IMR-90 (cell line): ENCODE data around the gene FCSK. TPM values are rescaled to one million over a fixed set of nuclear protein-coding genes. Genes with fewer than 3 reads are reported as not detected.

Source experiments
- ATAC-seq: fragments of 200-7000 bp; cut with Tn5 transposase; 2 replicates; pipeline ENCODE4 v1.9.1; 2020; ENCODE audit warnings: low read depth, mild to moderate bottlenecking, moderate library complexity
- BruUV-seq: library from RNA; stranded (reverse); fragments of 400-500 nt; replicated peaks from 2 replicates; lab custom pipeline; 2021; lab: Mats Ljungman, UMichigan
- CTCF ChIA-PET: fragments of 300-600 bp; formaldehyde crosslinking; extraction: SDS; loops from one replicate; lab custom pipeline; 2021; ENCODE audit warnings: antibody characterized with exemption; lab: Yijun Ruan, JAX
- POLR2A ChIA-PET: fragments of 300-600 bp; sonication (Branson Sonifier 250); formaldehyde crosslinking; loops from one replicate; lab custom pipeline; 2022; ENCODE audit warnings: antibody characterized with exemption; ENCODE audit not compliant: unreplicated experiment; lab: Charles Lee
- DNase-seq: peaks from one replicate; pipeline ENCODE4 v3.0.0; 2013
- H2AFZ ChIP-seq: replicated peaks from 2 replicates; pipeline ENCODE3; 2013; ENCODE audit warnings: low read length, mild to moderate bottlenecking; ENCODE audit not compliant: poor library complexity
- H2AK5ac ChIP-seq: 2 replicates; pipeline ENCODE4 v1.6.1; 2013; ENCODE audit warnings: low read depth, low read length, inconsistent platforms
- H2AK9ac ChIP-seq: replicated peaks from 2 replicates; pipeline ENCODE3; 2013; ENCODE audit warnings: mild to moderate bottlenecking, low read depth, low read length, moderate library complexity; ENCODE audit not compliant: poor library complexity
- H2BK120ac ChIP-seq: 2 replicates; pipeline ENCODE4 v1.6.1; 2013; ENCODE audit warnings: low read depth, low read length, inconsistent platforms
- H2BK15ac ChIP-seq: 3 replicates; pipeline ENCODE4 v1.6.1; 2013; ENCODE audit warnings: low read depth, low read length, inconsistent platforms
- H2BK20ac ChIP-seq: 2 replicates; pipeline ENCODE4 v1.6.1; 2013; ENCODE audit warnings: low read depth, mild to moderate bottlenecking, inconsistent platforms, low read length, moderate library complexity
- H2BK5ac ChIP-seq: 2 replicates; pipeline ENCODE4 v1.6.1; 2013; ENCODE audit warnings: mild to moderate bottlenecking, low read depth, low read length, inconsistent platforms; ENCODE audit not compliant: poor library complexity, severe bottlenecking
- H3K14ac ChIP-seq: replicated peaks from 2 replicates; pipeline ENCODE4 v1.6.1; 2013; ENCODE audit warnings: low read depth, low read length, inconsistent platforms
- H3K18ac ChIP-seq: 2 replicates; pipeline ENCODE4 v1.6.1; 2013; ENCODE audit warnings: low read depth, low read length, control low read depth
- H3K23ac ChIP-seq: 2 replicates; pipeline ENCODE4 v1.6.1; 2013; ENCODE audit warnings: low read depth, low read length, inconsistent platforms
- H3K27ac ChIP-seq: 2 replicates; pipeline ENCODE4 v1.5.1; 2013; ENCODE audit warnings: mild to moderate bottlenecking, control low read depth, low read length; ENCODE audit not compliant: insufficient read depth
- H3K27me3 ChIP-seq: 2 replicates; pipeline ENCODE4 v1.6.1; 2013; ENCODE audit warnings: low read length; ENCODE audit not compliant: control insufficient read depth, insufficient read depth
- H3K36me3 ChIP-seq: 2 replicates; pipeline ENCODE4 v1.6.1; 2013; ENCODE audit warnings: low read length, mixed read lengths; ENCODE audit not compliant: control insufficient read depth, insufficient read depth
- H3K4ac ChIP-seq: 2 replicates; pipeline ENCODE4 v1.6.1; 2013; ENCODE audit warnings: low read depth, low read length, inconsistent platforms
- H3K4me1 ChIP-seq: 2 replicates; pipeline ENCODE4 v1.6.1; 2013; ENCODE audit warnings: low read length, mixed read lengths; ENCODE audit not compliant: control insufficient read depth, insufficient read depth
- H3K4me2 ChIP-seq: 2 replicates; pipeline ENCODE4 v1.6.1; 2013; ENCODE audit warnings: low read depth, mild to moderate bottlenecking, control low read depth, low read length, moderate library complexity
- H3K4me3 ChIP-seq: 2 replicates; pipeline ENCODE4 v1.5.1; 2013; ENCODE audit warnings: low read depth, mild to moderate bottlenecking, control low read depth, low read length, moderate library complexity; ENCODE audit not compliant: insufficient read depth
- H3K56ac ChIP-seq: 2 replicates; pipeline ENCODE4 v1.6.1; 2013; ENCODE audit warnings: low read length, inconsistent platforms; ENCODE audit not compliant: insufficient read depth; ENCODE audit errors: extremely low read depth
- H3K79me1 ChIP-seq, 2 experiments: 2 replicates each; pipeline ENCODE4 v1.6.1; 2013; ENCODE audit warnings: low read length in 2 of 2, inconsistent platforms in 1 of 2, low read depth in 1 of 2
- H3K9ac ChIP-seq: 2 replicates; pipeline ENCODE4 v1.6.1; 2013; ENCODE audit warnings: low read depth, low read length, control low read depth
- H3K9me1 ChIP-seq: 2 replicates; pipeline ENCODE4 v1.6.1; 2013; ENCODE audit warnings: low read length, inconsistent platforms; ENCODE audit not compliant: insufficient read depth
- H3K9me3 ChIP-seq: 2 replicates; pipeline ENCODE4 v1.6.1; 2013; ENCODE audit warnings: low read length; ENCODE audit not compliant: control insufficient read depth, insufficient read depth
- H4K20me1 ChIP-seq: 2 replicates; pipeline ENCODE4 v1.6.1; 2013; ENCODE audit warnings: low read length, inconsistent platforms; ENCODE audit not compliant: insufficient read depth
- H4K5ac ChIP-seq: 2 replicates; pipeline ENCODE4 v1.6.1; 2013; ENCODE audit warnings: mild to moderate bottlenecking, low read depth, low read length, control low read depth
- H4K8ac ChIP-seq, 2 experiments: 2 replicates each; pipeline ENCODE4 v1.6.1; 2013; ENCODE audit warnings: low read depth in 2 of 2, low read length in 2 of 2, control low read depth in 1 of 2, inconsistent platforms in 1 of 2
- H4K91ac ChIP-seq: 2 replicates; pipeline ENCODE4 v1.6.1; 2013; ENCODE audit warnings: low read depth, low read length, inconsistent platforms; ENCODE audit not compliant: insufficient read depth
- BHLHE40 ChIP-seq: fragments of 150-350 bp; IDR thresholded peaks from 2 replicates; pipeline ENCODE4 v1.6.1; 2016; ENCODE audit warnings: mild to moderate bottlenecking, low read depth, low read length
- CEBPB ChIP-seq: IDR thresholded peaks from 2 replicates; pipeline ENCODE4 v1.6.1; 2012; ENCODE audit warnings: low read depth, low read length, improper control_type of control experiment
- CHD1 ChIP-seq: IDR thresholded peaks from 2 replicates; pipeline ENCODE4 v1.6.1; 2012; ENCODE audit warnings: low read depth, low read length, improper control_type of control experiment
- CTCF ChIP-seq: conservative IDR thresholded peaks from 2 replicates; pipeline ENCODE4 v1.5.1; 2012; ENCODE audit warnings: mild to moderate bottlenecking, low read depth, low read length, improper control_type of control experiment
- FOS ChIP-seq: fragments of 150-350 bp; IDR thresholded peaks from 2 replicates; pipeline ENCODE4 v1.6.1; 2016; ENCODE audit warnings: low read depth, low read length
- MAZ ChIP-seq: IDR thresholded peaks from 2 replicates; pipeline ENCODE4 v1.6.1; 2012; ENCODE audit warnings: low read depth, mild to moderate bottlenecking, low read length, improper control_type of control experiment, moderate library complexity, borderline replicate concordance
- MXI1 ChIP-seq: IDR thresholded peaks from 2 replicates; pipeline ENCODE4 v1.6.1; 2012; ENCODE audit warnings: low read depth, mild to moderate bottlenecking, low read length, moderate library complexity, borderline replicate concordance
- NFE2L2 ChIP-seq: fragments of 150-350 bp; IDR thresholded peaks from 2 replicates; pipeline ENCODE4 v1.6.1; 2016; ENCODE audit warnings: low read depth, mild to moderate bottlenecking, low read length
- POLR2A ChIP-seq: IDR thresholded peaks from 2 replicates; pipeline ENCODE4 v1.6.1; 2012; ENCODE audit warnings: mild to moderate bottlenecking, low read depth, low read length
- RAD21 ChIP-seq: IDR thresholded peaks from 2 replicates; pipeline ENCODE4 v1.6.1; 2012; ENCODE audit warnings: low read length, improper control_type of control experiment
- RCOR1 ChIP-seq: IDR thresholded peaks from 2 replicates; pipeline ENCODE4 v1.6.1; 2012; ENCODE audit warnings: mild to moderate bottlenecking, low read length, improper control_type of control experiment; ENCODE audit not compliant: insufficient replicate concordance
- SMC3 ChIP-seq: fragments of 150-350 bp; IDR thresholded peaks from 2 replicates; pipeline ENCODE4 v1.6.1; 2016; ENCODE audit warnings: low read depth, mild to moderate bottlenecking, antibody characterized with exemption, low read length, moderate library complexity
- WGBS, 2 experiments: methylation state at CpG; one replicate each; pipeline versions ENCODE4 v1.1.5 to v1.1.7; 2013; ENCODE audit warnings: missing lambda C conversion rate in 2 of 2; ENCODE audit not compliant: insufficient read length in 1 of 2; ENCODE audit errors: extremely low coverage in 2 of 2; 5-methylcytosine and 5-hydroxymethylcytosine counted together
- dilution Hi-C: fragments of 300-500 bp; cut with HindIII; formaldehyde crosslinking; loops from one replicate; pipeline ENCODE4 v1.14.3; 2018; ENCODE audit warnings: low sequenced_read_pairs; ENCODE audit not compliant: unreplicated experiment
- in situ Hi-C: fragments of 300-500 bp; cut with MboI; formaldehyde crosslinking; loops from 3 replicates; pipeline ENCODE4 v1.14.3; 2019; ENCODE audit warnings: low sequenced_read_pairs, inconsistent platforms, mixed read lengths
- intact Hi-C: fragments of 100-400 bp; cut with micrococcal nuclease; formaldehyde crosslinking; loops from 2 replicates; pipeline ENCODE4 v1.10.0; 2022
- polyA plus RNA-seq, 3 experiments: library from polyadenylated mRNA; depleted of rRNA; stranded (reverse); fragments of >200 nt; gene quantifications; 2 replicates each; pipeline ENCODE4 v1.2.3, GENCODE V29; 2012; ENCODE audit warnings: low replicate concordance in 1 of 3
- total RNA-seq: library from RNA; depleted of rRNA; stranded (reverse); fragments of >200 nt; gene quantifications from 2 replicates; pipeline ENCODE4 v1.2.3, GENCODE V29; 2012
- TF ChIP-seq, protein P1 (sequence below): fragments of 150-350 bp; IDR thresholded peaks from 2 replicates; pipeline ENCODE4 v1.6.1; 2017; ENCODE audit warnings: mild to moderate bottlenecking, antibody characterized with exemption, low read length, low read depth
- TF ChIP-seq, protein P2 (sequence below): fragments of 150-350 bp; IDR thresholded peaks from 2 replicates; pipeline ENCODE4 v1.6.1; 2016; ENCODE audit warnings: low read depth, mild to moderate bottlenecking, low read length, moderate library complexity, borderline replicate concordance

Gene FCSK
- total and polyA plus RNA-seq, 2 of the 4 experiments (the other 2 are of a cell fraction) = 6.1 to 7.2 TPM

GRCh38 chr16:70529051-70529777 is 74.8 kb downstream of the FCSK start:
- no peak overlapping the region for H2AFZ ChIP-seq

More at GRCh38 chr16:70529051-70529777, 74.8 kb downstream of the FCSK start:
- no peak overlapping the region for H3K4ac ChIP-seq
- H4K20me1 ChIP-seq = peaks cover 59% of the 10 kb centered on the region
- H3K4me3 ChIP-seq = no peak overlapping the region
- intact Hi-C loops = loop anchor here (1.0 to 2.0 kb wide), 2 partner anchors 124 to 242 kb away; no protein-coding TSS in a partner anchor
- ChIA-PET CTCF (no interaction called here), POLR2A (no interaction called here)
- no peaks in the 10 kb centered on the region for H3K27me3 ChIP-seq
- H3K14ac ChIP-seq = no peak overlapping the region
- ATAC-seq (peak; percentile 76), DNase-seq (peak; percentile 79)
- H4K91ac ChIP-seq = no peak overlapping the region
- in situ Hi-C loops = no loop called here
- H3K79me1 ChIP-seq = peaks cover 15 to 50% of the 10 kb centered on the region in 2 experiments
- no TSS peak for BruUV-seq
- no peak overlapping the region for H2BK15ac ChIP-seq
- no peak overlapping the region for H3K56ac ChIP-seq
- no peak overlapping the region for H2BK5ac ChIP-seq
- H2AK9ac ChIP-seq = no peak overlapping the region
- dilution Hi-C loops = no loop called here
- H3K4me1 ChIP-seq = peaks cover 6% of the 10 kb centered on the region
- no peaks in the 10 kb centered on the region for H3K9me1 ChIP-seq
- H2BK20ac ChIP-seq = no peak overlapping the region
- H4K5ac ChIP-seq = no peak overlapping the region
- H3K9me3 ChIP-seq = no peaks in the 10 kb centered on the region
- H3K23ac ChIP-seq = no peak overlapping the region
- H3K4me2 ChIP-seq = peak overlapping the region; percentile 6; the same call in 1 of the 2 replicates
- TF ChIP-seq RAD21 = peak; percentile 64
- peak; percentile 53 for TF ChIP-seq SMC3
- TF ChIP-seq FOS = no peak
- TF ChIP-seq MXI1 = no peak
- peak; percentile 74 for TF ChIP-seq CTCF
- TF ChIP-seq BHLHE40 = no peak
- TF ChIP-seq CEBPB = no peak
- TF ChIP-seq, protein P1, sequence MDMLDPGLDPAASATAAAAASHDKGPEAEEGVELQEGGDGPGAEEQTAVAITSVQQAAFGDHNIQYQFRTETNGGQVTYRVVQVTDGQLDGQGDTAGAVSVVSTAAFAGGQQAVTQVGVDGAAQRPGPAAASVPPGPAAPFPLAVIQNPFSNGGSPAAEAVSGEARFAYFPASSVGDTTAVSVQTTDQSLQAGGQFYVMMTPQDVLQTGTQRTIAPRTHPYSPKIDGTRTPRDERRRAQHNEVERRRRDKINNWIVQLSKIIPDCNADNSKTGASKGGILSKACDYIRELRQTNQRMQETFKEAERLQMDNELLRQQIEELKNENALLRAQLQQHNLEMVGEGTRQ = no peak
- TF ChIP-seq POLR2A = no peak
- TF ChIP-seq, protein P2, sequence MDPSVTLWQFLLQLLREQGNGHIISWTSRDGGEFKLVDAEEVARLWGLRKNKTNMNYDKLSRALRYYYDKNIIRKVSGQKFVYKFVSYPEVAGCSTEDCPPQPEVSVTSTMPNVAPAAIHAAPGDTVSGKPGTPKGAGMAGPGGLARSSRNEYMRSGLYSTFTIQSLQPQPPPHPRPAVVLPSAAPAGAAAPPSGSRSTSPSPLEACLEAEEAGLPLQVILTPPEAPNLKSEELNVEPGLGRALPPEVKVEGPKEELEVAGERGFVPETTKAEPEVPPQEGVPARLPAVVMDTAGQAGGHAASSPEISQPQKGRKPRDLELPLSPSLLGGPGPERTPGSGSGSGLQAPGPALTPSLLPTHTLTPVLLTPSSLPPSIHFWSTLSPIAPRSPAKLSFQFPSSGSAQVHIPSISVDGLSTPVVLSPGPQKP = no peak
- TF ChIP-seq CHD1 = no peak
- no peak for TF ChIP-seq MAZ
- TF ChIP-seq RCOR1 = no peak
- no peak for TF ChIP-seq NFE2L2
- 0 out of 2 replicates have a peak overlapping the region, but pooled peaks have one; percentile 12 for H3K9ac ChIP-seq
- peak overlapping the region; percentile 8; the same call in 1 of the 2 replicates for H3K27ac ChIP-seq
- H3K18ac ChIP-seq = no peak overlapping the region
- H3K36me3 ChIP-seq = peaks cover 37% of the 10 kb centered on the region
- H2BK120ac ChIP-seq = no peak overlapping the region
- peak overlapping the region; percentile 5; the same call in 1 of the 2 replicates for H2AK5ac ChIP-seq
- WGBS, 2 experiments = 92% methylated on average over 6 of the region's 8 CpGs; no CpG with 5 or more reads in 1 of the 2 experiments
- H4K8ac ChIP-seq = no peak overlapping the region
